GM19452 (cell line): Measurements from ENCODE around the gene PPP2R2B.

Experiments used
- ATAC-seq: cut with Tn5 transposase; IDR thresholded peaks from one replicate; pipeline ENCODE4 v1.9.1; 2021; ENCODE audit not compliant: unreplicated experiment

PPP2R2B gene

DNA sequence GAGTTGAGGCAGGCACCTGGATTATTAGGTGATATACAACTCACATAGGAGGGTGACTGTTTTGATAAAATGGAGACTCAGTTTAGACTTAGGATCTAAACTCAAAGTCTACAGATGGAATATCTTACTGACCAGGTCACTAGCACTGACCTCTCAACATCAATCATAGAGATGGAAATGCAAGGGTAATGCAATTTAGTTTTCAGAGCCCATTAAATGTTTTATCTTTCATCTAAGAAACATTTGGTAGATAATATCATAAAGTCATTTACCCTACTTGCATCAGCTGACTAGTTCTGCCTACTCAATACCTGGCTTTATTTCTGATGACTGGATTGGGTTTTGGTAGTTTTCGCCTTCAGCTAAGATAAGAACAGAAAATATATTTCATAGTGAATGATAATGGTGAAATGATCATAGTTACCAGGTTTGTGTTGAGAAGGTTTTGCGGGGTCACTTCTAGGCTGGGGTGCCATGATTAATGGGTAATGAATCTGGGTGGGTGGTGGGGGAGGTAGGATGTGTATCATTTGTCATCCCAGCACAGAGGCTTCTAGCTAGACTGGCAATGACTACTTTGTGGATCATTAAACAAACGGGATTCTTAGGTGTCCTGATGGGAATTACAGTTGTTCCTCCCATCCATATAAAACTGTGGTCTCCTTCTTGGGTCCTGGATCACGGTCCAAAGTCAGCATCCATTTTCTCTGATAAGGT lies 173.4 kb downstream of the PPP2R2B start:
- ATAC-seq: no peak

DNA sequence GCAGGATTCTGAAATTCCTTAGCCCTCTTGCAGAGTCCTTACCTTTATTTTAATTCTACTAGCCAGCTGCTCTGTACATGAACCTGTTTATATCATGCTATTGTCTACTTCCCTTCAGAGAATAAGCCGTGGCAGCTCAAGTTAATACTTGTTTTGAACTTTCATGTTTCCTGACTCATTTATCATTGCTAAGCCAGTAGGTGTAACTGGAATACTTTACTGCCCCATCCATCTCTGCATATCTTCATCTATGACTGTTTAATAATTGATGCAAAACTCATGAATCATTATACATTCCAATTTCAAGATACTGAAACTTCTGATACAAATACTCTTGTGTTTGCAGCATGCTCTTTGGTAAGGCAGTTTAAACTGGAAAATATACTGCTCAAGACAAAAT lies 174.7 kb downstream of the PPP2R2B start:
- no peak for ATAC-seq

GRCh38 chr5:146703499-146703898 lies 175.1 kb downstream of the PPP2R2B start:
- no peak for ATAC-seq

DNA sequence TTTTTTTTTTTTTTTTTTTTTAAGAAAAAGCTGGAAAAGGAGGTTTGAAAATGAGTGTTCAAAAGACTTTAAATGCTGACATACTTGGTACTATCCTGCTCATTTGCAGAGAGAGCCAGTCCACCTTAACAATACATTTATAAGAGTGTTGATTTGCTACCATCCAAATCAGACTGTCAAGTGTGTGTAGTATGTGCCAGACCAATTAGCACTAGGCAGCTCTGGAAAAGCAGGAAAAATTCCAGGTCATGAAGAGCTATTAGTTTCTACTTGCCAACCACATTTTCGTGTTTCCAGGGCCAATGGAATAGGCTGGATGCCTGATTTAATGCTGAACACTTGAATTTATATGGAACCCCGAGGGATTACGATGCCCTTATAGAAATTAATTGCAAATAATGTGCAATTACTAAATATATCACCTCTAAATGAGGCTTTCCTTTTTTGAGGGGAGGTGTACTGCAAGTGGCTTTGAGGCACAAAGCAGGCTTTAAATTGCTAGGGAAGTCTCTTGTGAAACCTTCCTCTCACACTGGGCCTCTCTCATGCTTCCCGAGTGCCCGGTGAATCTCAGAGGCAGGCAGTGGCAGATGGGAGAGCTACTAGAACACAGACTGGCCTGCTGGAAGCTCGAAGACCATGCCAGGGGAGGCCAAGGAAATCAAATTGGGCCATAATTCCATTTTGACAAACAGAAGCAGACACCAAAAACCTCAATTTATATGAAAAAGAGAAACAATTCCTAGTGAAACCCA lies 178.7 kb downstream of the PPP2R2B start:
- ATAC-seq: no peak

DNA sequence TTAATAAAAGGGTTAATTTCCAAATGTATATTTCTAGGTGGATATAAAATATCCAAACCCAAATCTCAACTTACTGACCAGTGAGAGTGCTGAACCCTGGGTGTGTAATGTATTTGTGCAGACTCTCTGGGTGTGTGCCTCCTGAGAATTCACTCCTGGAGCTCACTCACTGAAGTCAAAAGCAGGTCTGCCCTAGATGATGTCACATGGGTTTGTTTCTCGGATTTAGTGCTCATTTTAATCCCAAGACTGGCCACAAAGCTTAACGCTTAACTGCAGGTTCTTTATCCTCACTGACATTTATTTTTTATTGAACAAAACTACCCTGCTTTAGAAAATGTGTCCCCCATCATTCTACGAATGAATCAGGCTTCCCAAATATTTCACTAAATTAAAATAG lies 179.4 kb downstream of the PPP2R2B start:
- ATAC-seq: no peak

DNA sequence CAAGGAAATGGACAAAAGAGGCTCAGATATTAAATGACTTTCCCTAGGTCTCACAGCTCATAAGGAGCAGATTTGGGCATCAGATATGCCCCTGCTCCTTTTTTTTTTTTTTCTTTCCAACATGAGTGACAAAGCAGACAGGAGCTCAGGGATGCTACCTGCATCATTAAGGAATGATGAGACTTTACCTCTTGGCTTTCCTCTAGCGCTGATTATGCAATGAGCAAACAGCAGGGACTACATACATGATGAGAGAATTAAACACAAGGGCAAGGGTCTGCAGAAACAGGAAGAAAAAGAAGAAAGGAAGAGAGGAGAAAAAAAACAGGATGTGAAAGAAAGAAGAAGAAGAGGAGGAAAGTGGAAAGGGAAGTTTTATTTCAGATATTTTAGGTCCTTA lies 179.9 kb downstream of the PPP2R2B start:
- no peak for ATAC-seq

DNA sequence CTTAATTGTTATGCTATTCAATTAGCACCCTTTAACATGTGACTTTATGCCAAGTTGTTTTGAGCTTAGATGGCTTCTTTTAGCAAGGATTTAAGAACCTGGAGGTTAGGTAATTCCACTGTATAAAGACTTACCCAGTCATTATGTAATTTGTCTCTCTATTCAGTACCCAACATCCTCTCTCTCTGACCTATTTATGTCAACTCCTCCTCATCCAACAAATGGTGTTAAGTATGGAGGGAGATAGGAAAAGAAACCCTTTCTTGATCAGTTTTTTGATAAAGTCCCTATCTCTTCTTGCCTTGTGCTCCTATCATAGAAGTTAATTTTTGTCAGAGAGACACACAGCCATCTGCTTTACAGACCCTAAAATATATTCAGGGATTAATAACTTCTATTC lies 181.3 kb downstream of the PPP2R2B start:
- ATAC-seq: no peak

GRCh38 chr5:146695646-146696045 lies 182.9 kb downstream of the PPP2R2B start:
- no peak for ATAC-seq

DNA sequence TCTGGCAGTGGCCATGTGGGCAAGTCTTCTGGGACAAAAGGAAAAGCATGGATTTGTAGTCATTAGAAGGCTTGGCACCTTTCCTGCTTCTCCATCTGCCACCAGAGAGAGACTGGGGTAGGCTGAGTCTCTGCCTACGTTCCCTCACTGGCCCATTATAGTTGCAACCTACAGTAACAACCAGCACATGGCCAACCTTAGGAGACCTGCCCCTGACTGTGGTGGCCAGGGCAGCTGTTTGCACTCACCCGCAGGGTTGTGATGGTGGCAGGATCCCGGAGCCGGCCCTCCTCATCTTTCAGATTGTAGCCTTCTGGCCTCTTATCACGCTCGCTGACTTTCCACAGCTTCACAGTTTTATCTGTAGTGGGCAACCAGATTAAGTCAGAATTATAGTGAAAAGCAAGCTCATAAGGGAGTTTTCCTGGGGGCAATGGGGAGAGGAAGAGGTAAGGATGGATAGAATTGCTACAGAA lies 187.6 kb downstream of the PPP2R2B start:
- ATAC-seq: no peak

GRCh38 chr5:146687630-146688029 lies 190.9 kb downstream of the PPP2R2B start:
- no peak for ATAC-seq

- ATAC-seq: no peak
Observed at GRCh38 chr5:146683861-146684260, 194.7 kb downstream of the PPP2R2B start.

GRCh38 chr5:146682899-146683532 lies 195.5 kb downstream of the PPP2R2B start:
- no peak for ATAC-seq

GRCh38 chr5:146681585-146682105 lies 196.9 kb downstream of the PPP2R2B start:
- no peak for ATAC-seq

GRCh38 chr5:146680846-146681584 lies 197.5 kb downstream of the PPP2R2B start:
- no peak for ATAC-seq

DNA sequence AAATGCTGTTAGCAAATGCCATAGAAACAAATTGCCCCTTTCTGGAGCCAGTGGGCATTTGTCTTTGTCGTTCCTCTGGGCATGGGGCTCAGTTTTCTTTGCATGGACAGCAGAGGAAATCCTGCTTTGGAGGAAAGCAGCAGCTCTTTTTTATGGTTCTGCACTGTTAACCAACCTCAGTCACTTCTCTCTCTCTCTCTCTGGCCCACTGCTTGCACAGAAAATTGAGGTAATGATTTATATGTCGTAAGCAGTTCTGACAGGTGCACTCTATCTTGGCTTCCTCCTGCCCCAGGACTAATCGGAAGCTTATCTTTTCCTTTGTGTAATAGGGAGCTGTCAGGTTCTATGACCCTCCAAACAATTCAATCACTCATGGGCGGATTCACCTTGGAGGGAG lies 202.9 kb downstream of the PPP2R2B start:
- ATAC-seq: no peak

- no peak for ATAC-seq
Observed at GRCh38 chr5:146672866-146673265, 205.7 kb downstream of the PPP2R2B start.

- ATAC-seq: no peak
Observed at GRCh38 chr5:146671561-146672295, 206.8 kb downstream of the PPP2R2B start.

DNA sequence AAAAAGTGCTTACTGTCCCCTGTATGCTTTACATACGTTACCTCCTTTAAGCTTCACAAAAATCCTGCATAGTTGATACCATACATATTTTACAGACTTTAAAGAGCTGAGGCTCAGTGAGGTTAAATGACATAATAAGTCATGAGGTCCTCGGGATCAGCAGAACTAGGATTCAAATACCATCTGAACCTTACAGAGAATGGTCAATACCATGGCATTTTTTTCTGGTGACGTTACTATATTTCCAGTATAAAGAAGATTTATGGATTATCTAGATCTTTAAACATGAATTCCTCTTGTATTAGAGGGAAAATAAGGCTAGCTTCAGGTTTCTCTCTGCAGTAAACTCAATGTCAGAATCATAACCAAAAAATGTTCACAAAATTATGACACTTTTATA lies 208.9 kb downstream of the PPP2R2B start:
- ATAC-seq: no peak

- ATAC-seq: no peak
Observed at GRCh38 chr5:146667633-146668272, 210.8 kb downstream of the PPP2R2B start.

GRCh38 chr5:146662229-146662628 lies 216.3 kb downstream of the PPP2R2B start:
- ATAC-seq: no peak
